Astrocyte of the cerebellum (primary cell): Measurements from ENCODE around the gene LEF1.
A peak's percentile ranks its signal among the peaks of the same experiment; 100 is the strongest.

Experiments used
- DNase-seq: peaks from one replicate; pipeline ENCODE4 v3.0.0-alpha.2; 2011; ENCODE audit warnings: low read depth
- H3K4me3 ChIP-seq: 2 replicates; pipeline ENCODE4 v1.5.1; 2011; ENCODE audit warnings: mild to moderate bottlenecking, low read depth, low read length, moderate library complexity
- CTCF ChIP-seq: IDR thresholded peaks from 2 replicates; pipeline ENCODE4 v1.5.1; 2012; ENCODE audit warnings: low read length, low read depth, moderate library complexity, mild to moderate bottlenecking; ENCODE audit errors: missing control alignments
- in situ Hi-C: cut with HindIII; loops from 2 replicates; pipeline ENCODE4 v1.10.0; 2017; ENCODE audit warnings: low sequenced_read_pairs

The LEF1 gene

DNA sequence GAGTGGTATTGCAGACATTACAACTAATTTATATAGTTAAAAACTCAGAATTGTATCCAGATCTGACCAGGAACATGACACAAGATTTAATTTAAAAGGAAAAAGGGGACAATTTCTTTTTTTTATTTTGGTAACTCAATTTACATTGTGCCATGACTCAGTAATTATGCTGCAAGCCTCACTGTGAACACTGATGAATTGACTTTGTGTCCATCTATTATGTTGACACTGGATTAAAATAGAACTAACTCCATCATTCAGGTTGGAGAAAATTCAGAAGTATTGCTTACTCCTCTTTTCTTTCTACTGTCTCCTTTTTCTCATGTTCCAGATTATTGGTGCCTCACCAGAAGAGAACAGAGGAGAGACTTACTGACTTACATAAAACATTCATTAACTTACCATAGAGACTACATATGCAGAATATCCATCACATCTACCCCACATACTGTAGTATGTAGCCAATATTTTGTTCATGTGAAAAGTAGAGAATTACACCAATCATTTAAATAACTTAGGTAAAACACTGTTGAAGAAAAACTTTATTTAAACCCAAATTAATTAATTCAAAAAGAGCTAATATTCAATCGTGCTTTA, 15.8 kb upstream of the LEF1 start:
- DNase-seq = no peak
- no peak for TF ChIP-seq CTCF
- in situ Hi-C loops = no loop called here
- no peak overlapping the region for H3K4me3 ChIP-seq

- in situ Hi-C loops = no loop called here
- H3K4me3 ChIP-seq = no peak overlapping the region
- no peak for DNase-seq
- TF ChIP-seq CTCF = no peak
Observed at GRCh38 chr4:108181704-108182103, 13.0 kb upstream of the LEF1 start.

GRCh38 chr4:108180513-108180912, 11.8 kb upstream of the LEF1 start:
- no peak for TF ChIP-seq CTCF
- no peak for DNase-seq
- in situ Hi-C loops = no loop called here
- no peak overlapping the region for H3K4me3 ChIP-seq

DNA sequence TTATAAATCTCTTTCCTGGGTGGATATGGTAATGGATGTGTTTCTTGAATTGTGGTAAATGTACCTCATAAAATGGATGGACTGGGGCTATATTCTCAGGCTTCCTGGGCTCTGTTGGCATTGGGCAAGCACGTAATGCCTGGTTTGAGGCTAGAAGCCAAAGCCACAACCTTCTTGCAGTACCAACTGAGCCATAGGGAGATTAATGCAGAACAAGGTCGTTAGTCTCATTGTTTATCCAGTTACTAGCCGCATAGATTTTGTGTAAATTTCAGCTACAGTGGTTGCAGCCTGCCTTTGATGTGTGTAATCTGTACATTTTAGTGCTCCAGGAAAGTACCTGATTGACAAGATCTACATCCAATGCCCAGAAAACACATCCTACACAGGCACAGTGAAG, 7.2 kb upstream of the LEF1 start:
- no peak overlapping the region for H3K4me3 ChIP-seq
- no peak for TF ChIP-seq CTCF
- no peak for DNase-seq
- in situ Hi-C loops = no loop called here

- DNase-seq = no peak
- TF ChIP-seq CTCF = no peak
- in situ Hi-C loops = no loop called here
Observed at GRCh38 chr4:108174856-108175255, 6.1 kb upstream of the LEF1 start.

DNA sequence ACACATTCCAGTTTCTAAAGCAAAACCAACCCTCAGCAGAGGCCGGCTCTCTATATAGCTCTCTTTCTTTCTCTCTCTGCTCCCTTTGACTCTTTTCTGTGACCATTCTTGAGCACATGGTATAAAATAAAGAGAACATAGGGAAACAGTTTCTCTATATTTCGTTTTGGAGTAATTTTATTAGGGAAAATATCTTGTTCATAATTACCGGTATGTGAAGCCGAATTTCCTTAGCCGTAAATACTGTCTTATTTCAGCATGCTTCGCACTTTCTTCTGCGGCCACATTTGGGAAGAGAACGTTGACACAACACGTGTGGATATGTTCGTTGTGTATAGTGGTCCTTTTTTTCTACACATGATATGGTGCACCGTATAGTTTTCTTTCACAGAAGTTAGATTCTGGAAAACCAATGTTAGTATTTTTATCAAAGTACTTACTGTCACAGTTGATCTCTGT, 4.9 kb upstream of the LEF1 start:
- H3K4me3 ChIP-seq = peak overlapping the region; percentile 49
- no peak for DNase-seq
- in situ Hi-C loops = no loop called here

More at GRCh38 chr4:108174856-108175255, 6.1 kb upstream of the LEF1 start:
- H3K4me3 ChIP-seq = no peak overlapping the region

More for the DNA sequence above, 4.9 kb upstream of the LEF1 start:
- TF ChIP-seq CTCF = no peak
